Measurements from ENCODE around the gene MS4A1.

GRCh38 chr11:60504219-60504905, 48.7 kb downstream of the MS4A1 start:
- TF ChIP-seq CTCF (conservative IDR thresholded peaks at IDR 0.05) (no peak), EZH2 (IDR thresholded peaks at IDR 0.05; ENCODE audit: low read depth) (no peak)
